ENCODE data around the gene CLIP1. TPM values are rescaled to one million over a fixed set of nuclear protein-coding genes. Genes with fewer than 3 reads are reported as not detected.
"Not testable (repeated sequence)": the region's sequence is repeated elsewhere in the genome, so short reads cannot be mapped to it uniquely, and the experiment has no call there.

Gene CLIP1
- total RNA-seq, 2 experiments from 2014 or later = 11.2 to 25.6 TPM

GRCh38 chr12:122258462-122258861 is 164.0 kb downstream of the CLIP1 start:
- H4K20me1 ChIP-seq (ENCODE audit: insufficient read depth, low read length); H3K4me3 ChIP-seq (ENCODE audit: low read depth, low read length, poor library complexity, severe bottlenecking); CTCF ChIA-PET (ENCODE audit: unreplicated experiment); H3K79me2 ChIP-seq (ENCODE audit: insufficient read depth, low read depth, low read length); H3K4me2 ChIP-seq (ENCODE audit: low read length); intact Hi-C loops (cut with micrococcal nuclease; ENCODE audit: unreplicated experiment); POLR2A ChIA-PET; H3K4me1 ChIP-seq (ENCODE audit: insufficient read depth, low read length, poor library complexity, severe bottlenecking); H3K9me3 ChIP-seq (ENCODE audit: low read length); DNase-seq (ENCODE audit: low spot score); BruUV-seq (replicated peaks); H2AFZ ChIP-seq (ENCODE audit: low read length); H3K27ac ChIP-seq (ENCODE audit: low read depth, low read length, poor library complexity, severe bottlenecking); H3K9me2 ChIP-seq (ENCODE audit: insufficient read depth, low read length): not testable (repeated sequence)
- peaks cover 62% of the 10 kb centered on the region for H3K36me3 ChIP-seq (ENCODE audit: insufficient read depth, low read length)

GRCh38 chr12:122250536-122250935 is 171.9 kb downstream of the CLIP1 start:
- no peak for TF ChIP-seq EZH2phosphoT487 (IDR thresholded peaks at IDR 0.05; ENCODE audit: borderline replicate concordance, low read depth, low read length)
- no peak for TF ChIP-seq CTCF (conservative IDR thresholded peaks at IDR 0.05; ENCODE audit: low read length)

GRCh38 chr12:122250047-122250446 is 172.4 kb downstream of the CLIP1 start:
- BruUV-seq (replicated peaks) = no TSS peak
- TF ChIP-seq CTCF (conservative IDR thresholded peaks at IDR 0.05; ENCODE audit: low read length) = no peak
- no peak for TF ChIP-seq EZH2phosphoT487 (IDR thresholded peaks at IDR 0.05; ENCODE audit: borderline replicate concordance, low read depth, low read length)
- H2AFZ ChIP-seq (ENCODE audit: low read length) = no peak overlapping the region
- no peak for DNase-seq (ENCODE audit: low spot score)
- no peaks in the 10 kb centered on the region for H3K79me2 ChIP-seq (ENCODE audit: insufficient read depth, low read depth, low read length)
- no peak overlapping the region for H3K4me2 ChIP-seq (ENCODE audit: low read length)
- intact Hi-C loops (cut with micrococcal nuclease; ENCODE audit: unreplicated experiment) = no loop called here
- ChIA-PET CTCF (ENCODE audit: unreplicated experiment) (no interaction called here), POLR2A (interaction anchor here (1.0 kb wide), 1 partner anchor 10 kb away, joined by 4 read pairs; no protein-coding TSS in a partner anchor)
- no peak overlapping the region for H3K4me3 ChIP-seq (ENCODE audit: low read depth, low read length, poor library complexity, severe bottlenecking)
- H3K36me3 ChIP-seq (ENCODE audit: insufficient read depth, low read length) = peaks cover 35% of the 10 kb centered on the region; the same call in 1 of the 2 replicates
- H3K27ac ChIP-seq (ENCODE audit: low read depth, low read length, poor library complexity, severe bottlenecking) = no peak overlapping the region
- H3K4me1 ChIP-seq (ENCODE audit: insufficient read depth, low read length, poor library complexity, severe bottlenecking) = no peaks in the 10 kb centered on the region
- no peaks in the 10 kb centered on the region for H4K20me1 ChIP-seq (ENCODE audit: insufficient read depth, low read length)
- no peaks in the 10 kb centered on the region for H3K9me2 ChIP-seq (ENCODE audit: insufficient read depth, low read length)
- H3K9me3 ChIP-seq (ENCODE audit: low read length) = no peaks in the 10 kb centered on the region

More at GRCh38 chr12:122250536-122250935, 171.9 kb downstream of the CLIP1 start:
- no peaks in the 10 kb centered on the region for H4K20me1 ChIP-seq (ENCODE audit: insufficient read depth, low read length)
- intact Hi-C loops (cut with micrococcal nuclease; ENCODE audit: unreplicated experiment) = no loop called here
- no TSS peak for BruUV-seq (replicated peaks)
- ChIA-PET POLR2A (interaction anchor here (1.0 kb wide), 1 partner anchor 10 kb away, joined by 4 read pairs; no protein-coding TSS in a partner anchor), CTCF (ENCODE audit: unreplicated experiment) (interaction anchor here (0.6 kb wide), 1 partner anchor 169 kb away, joined by 3 read pairs; no protein-coding TSS in a partner anchor)
- H3K27ac ChIP-seq (ENCODE audit: low read depth, low read length, poor library complexity, severe bottlenecking) = no peak overlapping the region
- H3K4me3 ChIP-seq (ENCODE audit: low read depth, low read length, poor library complexity, severe bottlenecking) = no peak overlapping the region
- H2AFZ ChIP-seq (ENCODE audit: low read length) = no peak overlapping the region
- peaks cover 35% of the 10 kb centered on the region; the same call in 1 of the 2 replicates for H3K36me3 ChIP-seq (ENCODE audit: insufficient read depth, low read length)
- DNase-seq (ENCODE audit: low spot score) = no peak
- H3K79me2 ChIP-seq (ENCODE audit: insufficient read depth, low read depth, low read length) = no peaks in the 10 kb centered on the region
- H3K9me3 ChIP-seq (ENCODE audit: low read length) = no peaks in the 10 kb centered on the region
- no peaks in the 10 kb centered on the region for H3K9me2 ChIP-seq (ENCODE audit: insufficient read depth, low read length)
- no peaks in the 10 kb centered on the region for H3K4me1 ChIP-seq (ENCODE audit: insufficient read depth, low read length, poor library complexity, severe bottlenecking)
- H3K4me2 ChIP-seq (ENCODE audit: low read length) = no peak overlapping the region
